IMR-90 (cell line): Measurements from ENCODE around the gene FAM124A.

Experiments used
- CTCF ChIP-seq: conservative IDR thresholded peaks from 2 replicates; pipeline ENCODE4 v1.5.1; 2012; ENCODE audit warnings: mild to moderate bottlenecking, low read depth, low read length, improper control_type of control experiment
- POLR2A ChIP-seq: IDR thresholded peaks from 2 replicates; pipeline ENCODE4 v1.6.1; 2012; ENCODE audit warnings: mild to moderate bottlenecking, low read depth, low read length
- RCOR1 ChIP-seq: IDR thresholded peaks from 2 replicates; pipeline ENCODE4 v1.6.1; 2012; ENCODE audit warnings: mild to moderate bottlenecking, low read length, improper control_type of control experiment; ENCODE audit not compliant: insufficient replicate concordance
- USF2 ChIP-seq: fragments of 150-350 bp; IDR thresholded peaks from 2 replicates; pipeline ENCODE4 v1.6.1; 2017; ENCODE audit warnings: mild to moderate bottlenecking, antibody characterized with exemption, low read length, low read depth

- TF ChIP-seq CTCF (no peak), RCOR1 (no peak), POLR2A (no peak), USF2 (no peak)
Measured at GRCh38 chr13:51234676-51235075, 12.5 kb downstream of the FAM124A start.
